ENCODE results near the gene GFOD2. TPM values are rescaled to one million over a fixed set of nuclear protein-coding genes. Genes with fewer than 3 reads are reported as not detected.
A peak's percentile ranks its signal among the peaks of the same experiment; 100 is the strongest.

Gene GFOD2
- total and polyA plus RNA-seq, 2 of the 13 experiments (the other 11 are each of a cell fraction or from before 2014, with no cell fraction given), result 11.1 to 17.2 TPM

GRCh38 chr16:67726106-67727034 is 7.3 kb upstream of the GFOD2 start (continued):
- TF ChIP-seq NFE2L1 (CRISPR knock-in tag; IDR thresholded peaks at IDR 0.05; ENCODE audit: borderline replicate concordance) (no peak), ZNF496 (CRISPR knock-in tag; IDR thresholded peaks at IDR 0.05; ENCODE audit: insufficient replicate concordance) (no peak), ATRX (CRISPR knock-in tag; IDR thresholded peaks at IDR 0.05; ENCODE audit: borderline replicate concordance) (no peak), PHB2 (IDR thresholded peaks at IDR 0.05; ENCODE audit: partially characterized antibody) (no peak), KLF15 (CRISPR knock-in tag; IDR thresholded peaks at IDR 0.05; ENCODE audit: borderline replicate concordance) (no peak), ZNF280D (CRISPR knock-in tag; IDR thresholded peaks at IDR 0.05) (peak; percentile 7; the same call in 1 of the 2 replicates), ZNF331 (CRISPR knock-in tag; IDR thresholded peaks at IDR 0.05) (no peak), ZNF629 (CRISPR knock-in tag; conservative IDR thresholded peaks at IDR 0.05) (no peak), NR2F6 (IDR thresholded peaks at IDR 0.05) (peak; percentile 92), NR2F6 (CRISPR knock-in tag; IDR thresholded peaks at IDR 0.05) (peak; percentile 97), TBL1XR1 (IDR thresholded peaks at IDR 0.05; ENCODE audit: borderline replicate concordance, low read length, partially characterized antibody) (peak; percentile 63), EEA1 (CRISPR knock-in tag; IDR thresholded peaks at IDR 0.05; ENCODE audit: borderline replicate concordance) (no peak; the same call in 1 of the 2 replicates), THRA (CRISPR knock-in tag; IDR thresholded peaks at IDR 0.05; ENCODE audit: borderline replicate concordance) (peak; percentile 26; the same call in 1 of the 2 replicates), TIGD3 (CRISPR knock-in tag; IDR thresholded peaks at IDR 0.05; ENCODE audit: borderline replicate concordance) (no peak), FOXM1 (CRISPR knock-in tag; IDR thresholded peaks at IDR 0.05) (no peak), ZFP90 (CRISPR knock-in tag; IDR thresholded peaks at IDR 0.05; ENCODE audit: borderline replicate concordance) (no peak), MYC (CRISPR knock-in tag; IDR thresholded peaks at IDR 0.05; ENCODE audit: borderline replicate concordance) (no peak), ZNF891 (CRISPR knock-in tag; IDR thresholded peaks at IDR 0.05) (no peak), ZBTB20 (CRISPR knock-in tag; IDR thresholded peaks at IDR 0.05; ENCODE audit: borderline replicate concordance, low read depth) (no peak)
- TF ChIP-seq, protein P1, sequence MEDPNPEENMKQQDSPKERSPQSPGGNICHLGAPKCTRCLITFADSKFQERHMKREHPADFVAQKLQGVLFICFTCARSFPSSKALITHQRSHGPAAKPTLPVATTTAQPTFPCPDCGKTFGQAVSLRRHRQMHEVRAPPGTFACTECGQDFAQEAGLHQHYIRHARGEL (CRISPR knock-in tag; IDR thresholded peaks at IDR 0.05), result no peak
- TF ChIP-seq, protein P2, sequence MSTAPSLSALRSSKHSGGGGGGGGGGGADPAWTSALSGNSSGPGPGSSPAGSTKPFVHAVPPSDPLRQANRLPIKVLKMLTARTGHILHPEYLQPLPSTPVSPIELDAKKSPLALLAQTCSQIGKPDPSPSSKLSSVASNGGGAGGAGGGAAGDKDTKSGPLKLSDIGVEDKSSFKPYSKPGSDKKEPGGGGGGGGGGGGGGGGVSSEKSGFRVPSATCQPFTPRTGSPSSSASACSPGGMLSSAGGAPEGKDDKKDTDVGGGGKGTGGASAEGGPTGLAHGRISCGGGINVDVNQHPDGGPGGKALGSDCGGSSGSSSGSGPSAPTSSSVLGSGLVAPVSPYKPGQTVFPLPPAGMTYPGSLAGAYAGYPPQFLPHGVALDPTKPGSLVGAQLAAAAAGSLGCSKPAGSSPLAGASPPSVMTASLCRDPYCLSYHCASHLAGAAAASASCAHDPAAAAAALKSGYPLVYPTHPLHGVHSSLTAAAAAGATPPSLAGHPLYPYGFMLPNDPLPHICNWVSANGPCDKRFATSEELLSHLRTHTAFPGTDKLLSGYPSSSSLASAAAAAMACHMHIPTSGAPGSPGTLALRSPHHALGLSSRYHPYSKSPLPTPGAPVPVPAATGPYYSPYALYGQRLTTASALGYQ (CRISPR knock-in tag; IDR thresholded peaks at IDR 0.05), result no peak
